HG02884 (cell line): ENCODE data around the gene SNAP23.
A peak's percentile ranks its signal among the peaks of the same experiment; 100 is the strongest.

Experiments
- ATAC-seq: cut with Tn5 transposase; IDR thresholded peaks from one replicate; pipeline ENCODE4 v1.9.1; 2021; ENCODE audit warnings: mild to moderate bottlenecking, moderate library complexity; ENCODE audit not compliant: unreplicated experiment

SNAP23 gene

DNA sequence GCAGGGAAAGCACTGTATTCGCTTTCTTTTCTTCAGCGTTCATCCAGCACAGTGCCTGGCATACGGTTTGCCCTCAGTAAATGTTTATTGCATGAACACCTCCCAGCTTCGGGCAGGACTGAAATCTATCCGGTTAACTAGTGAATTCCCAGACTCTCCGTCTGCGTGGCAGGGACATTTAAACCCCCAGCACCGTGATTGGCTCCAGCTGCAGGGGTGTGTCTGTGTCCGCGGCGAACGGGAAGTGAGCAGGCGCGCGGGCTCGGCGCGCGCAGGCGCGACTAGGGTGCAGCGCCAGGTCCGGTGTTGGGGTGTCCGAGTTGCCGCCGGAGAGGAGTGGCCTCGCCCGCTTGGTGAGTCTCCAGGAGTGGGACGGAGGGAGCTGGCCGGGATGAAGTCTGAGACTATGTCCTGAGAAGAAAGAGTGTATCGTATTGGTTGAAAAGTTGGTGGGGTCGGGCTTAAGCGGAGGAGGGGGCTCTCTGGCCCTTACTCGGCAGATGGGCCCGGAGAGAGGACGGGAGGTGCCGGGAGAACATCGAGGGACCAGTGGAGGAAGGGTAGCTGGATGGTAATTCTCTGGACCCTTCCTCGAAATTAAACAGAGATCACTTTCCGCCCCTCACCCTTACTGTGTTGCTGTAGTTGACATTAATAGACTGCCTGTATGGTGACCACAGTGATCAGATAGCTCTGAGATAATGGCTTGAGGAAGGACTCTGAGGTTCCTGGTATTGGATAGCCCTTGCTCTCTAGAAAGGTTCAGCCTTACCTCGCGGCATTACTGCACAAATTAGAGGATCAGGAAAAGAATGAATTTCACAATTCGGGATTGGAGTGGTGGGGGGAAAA is at the start of gene SNAP23:
TSS of gene SNAP23 (plus strand) at position 274 of the 852 bp plus-strand sequence. CDS start 16,213 bp downstream, outside the sequence.
- ATAC-seq, result peak; percentile 73

DNA sequence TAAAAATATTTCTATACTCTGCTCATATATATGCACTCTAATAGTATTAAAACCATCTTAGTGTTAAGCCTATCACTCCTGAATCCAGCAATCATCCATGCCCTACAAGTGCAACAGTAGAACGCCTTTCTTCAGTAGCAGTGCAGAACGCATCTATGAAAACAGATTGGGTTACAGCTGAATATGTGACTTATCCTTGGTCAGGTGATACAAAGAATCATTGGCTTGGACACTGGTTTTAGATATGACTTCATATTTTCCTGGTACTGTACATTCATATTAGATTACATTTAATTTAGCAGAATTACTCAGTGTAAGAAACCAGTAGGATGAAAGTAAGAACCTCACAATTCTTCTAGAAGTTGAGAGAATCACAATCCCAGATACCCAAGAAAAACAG is 47.8 kb upstream of the SNAP23 start:
- no peak for ATAC-seq

DNA sequence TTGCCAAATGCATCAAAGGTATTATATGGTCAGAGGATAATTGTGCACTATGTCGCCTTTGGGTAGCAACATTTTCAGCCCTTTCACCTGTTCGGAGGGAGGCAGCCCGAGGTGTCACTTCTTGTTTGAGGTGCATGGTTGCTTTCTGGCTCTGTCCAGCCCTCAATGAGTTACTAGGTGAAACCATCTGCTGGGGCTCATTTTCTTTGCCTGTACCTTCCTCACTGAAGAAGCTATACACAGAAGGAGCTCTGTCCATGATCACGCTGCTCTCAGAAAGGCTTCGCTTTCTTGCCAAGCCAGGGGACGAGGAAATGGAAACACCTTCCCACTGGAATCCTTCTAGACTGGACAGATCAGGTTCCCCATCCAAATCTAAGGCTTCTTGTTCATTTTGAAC is 47.2 kb upstream of the SNAP23 start:
- no peak for ATAC-seq

DNA sequence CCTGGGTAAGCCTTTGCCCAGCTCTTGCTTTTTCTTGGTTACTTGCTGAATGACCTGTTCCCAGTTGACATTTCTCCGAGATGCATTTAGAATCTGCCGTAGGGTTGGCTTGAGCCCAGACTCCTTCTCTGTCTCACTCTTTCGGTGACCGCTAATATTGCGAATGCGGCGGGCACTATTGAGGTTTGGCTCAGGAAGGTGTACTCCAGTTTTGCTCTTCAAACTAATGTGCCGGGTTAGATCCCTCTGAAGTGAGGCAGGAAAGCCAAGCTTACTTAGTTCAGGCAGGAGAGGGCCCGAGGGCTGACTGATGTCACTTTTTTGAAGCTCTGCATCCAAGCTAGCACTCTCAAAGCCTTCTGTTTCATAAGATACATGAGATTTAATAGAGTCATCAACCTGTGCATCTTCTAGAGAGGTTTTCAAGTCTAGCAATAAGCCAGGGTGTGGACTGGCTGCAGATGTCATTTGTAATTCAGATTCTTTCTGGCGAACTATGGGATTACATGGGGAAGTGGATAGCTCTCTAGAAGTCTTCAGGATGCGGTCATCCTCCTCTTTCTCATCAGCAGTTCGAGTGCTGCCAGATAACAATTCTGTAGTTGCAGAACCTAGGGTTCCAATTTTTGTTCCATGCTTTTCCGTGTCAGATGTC is 45.5 kb upstream of the SNAP23 start:
- no peak for ATAC-seq

DNA sequence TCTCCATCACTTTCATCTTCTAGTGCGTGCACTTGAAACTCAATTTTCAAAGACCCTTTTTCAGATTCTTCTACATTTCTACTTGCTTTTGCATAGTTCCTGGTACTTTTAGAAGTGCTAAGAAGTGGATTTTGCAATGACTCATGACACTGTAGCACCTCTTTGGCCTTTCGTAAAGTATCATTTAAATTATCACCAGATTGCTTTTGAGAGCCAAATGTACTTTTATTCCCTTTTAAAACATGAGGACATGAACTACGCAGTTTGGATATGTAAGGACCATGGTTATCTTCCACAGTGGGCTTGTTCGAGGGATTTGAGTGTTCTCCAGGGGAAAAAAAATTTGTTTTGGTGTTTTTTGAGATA is 45.0 kb upstream of the SNAP23 start:
- ATAC-seq, result no peak

DNA sequence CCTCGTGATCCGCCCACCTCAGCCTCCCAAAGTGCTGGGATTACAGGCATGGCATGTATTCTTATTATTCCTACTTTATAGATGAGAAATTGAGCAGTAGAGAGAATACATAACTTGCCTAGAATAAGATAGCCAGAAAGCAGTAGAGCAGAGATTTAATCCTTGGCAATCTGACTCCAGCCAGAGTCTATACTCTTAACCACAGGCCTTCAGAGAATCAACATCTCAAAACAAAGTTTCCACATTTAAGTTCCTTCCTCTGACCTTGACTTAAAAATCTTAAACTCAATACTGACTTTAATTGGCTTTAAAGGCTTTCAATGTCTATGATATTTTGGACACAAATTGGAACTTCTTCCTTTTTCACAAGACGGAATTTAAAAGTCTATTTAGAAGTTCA is 41.6 kb upstream of the SNAP23 start:
- ATAC-seq, result no peak

- ATAC-seq, result no peak
These were observed 38.9 kb upstream of the SNAP23 start for GRCh38 chr15:42456531-42456930.

- ATAC-seq, result no peak
These were observed 38.5 kb upstream of the SNAP23 start for GRCh38 chr15:42456971-42457370.

GRCh38 chr15:42457445-42458442 is 37.7 kb upstream of the SNAP23 start:
- ATAC-seq, result no peak

DNA sequence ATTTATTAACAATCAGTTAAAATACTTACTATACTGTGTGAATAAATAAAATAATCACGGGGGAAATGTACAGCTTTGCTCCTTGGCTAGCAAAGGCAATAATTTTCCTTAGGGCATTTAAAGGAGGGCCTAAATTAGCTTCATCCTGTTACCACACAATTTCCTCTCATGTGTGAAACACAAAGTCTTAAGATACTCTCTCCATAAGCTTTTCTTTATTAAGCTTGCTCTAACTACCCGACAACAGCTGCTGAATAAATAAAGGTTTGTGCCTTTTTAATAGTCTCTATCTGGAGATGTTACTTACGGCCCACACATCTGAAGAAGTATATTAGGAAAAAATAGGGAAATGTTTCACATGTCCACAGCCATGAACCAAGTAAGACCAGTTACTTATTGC is 34.2 kb upstream of the SNAP23 start:
- ATAC-seq, result no peak

DNA sequence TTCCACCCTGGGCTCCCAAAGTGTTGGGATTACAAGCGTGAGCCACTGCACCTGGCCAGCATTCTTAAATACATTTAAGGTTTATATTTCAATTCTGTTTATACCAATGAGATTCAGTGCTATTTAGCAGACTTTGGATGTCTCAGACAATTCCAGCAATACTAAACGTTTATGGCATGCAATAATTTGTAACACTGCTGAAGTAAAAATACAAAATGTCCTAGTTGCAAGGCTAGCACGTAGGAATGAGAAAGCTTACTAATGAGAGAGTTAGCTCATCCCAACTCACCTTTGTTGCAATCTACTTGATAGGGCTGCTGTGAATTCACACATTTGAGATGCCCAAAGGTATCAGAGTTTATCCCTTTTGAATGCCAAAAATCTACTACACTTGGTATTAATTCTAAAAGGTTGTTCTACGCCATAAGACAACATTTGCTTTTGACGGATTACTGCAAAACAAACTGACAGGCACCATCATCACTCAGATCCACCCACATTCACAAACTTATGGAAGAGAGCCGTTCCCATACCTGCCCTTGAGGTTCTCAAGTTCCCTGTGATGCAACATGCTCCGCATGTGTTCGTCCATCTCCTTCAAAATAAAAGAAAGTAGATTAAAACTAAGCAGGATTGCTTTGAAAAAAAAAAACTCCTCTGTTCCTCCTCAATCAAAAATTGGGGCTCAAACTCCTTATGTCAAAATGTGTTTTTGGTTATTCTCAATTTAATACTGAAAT is 29.7 kb upstream of the SNAP23 start:
- ATAC-seq, result no peak

DNA sequence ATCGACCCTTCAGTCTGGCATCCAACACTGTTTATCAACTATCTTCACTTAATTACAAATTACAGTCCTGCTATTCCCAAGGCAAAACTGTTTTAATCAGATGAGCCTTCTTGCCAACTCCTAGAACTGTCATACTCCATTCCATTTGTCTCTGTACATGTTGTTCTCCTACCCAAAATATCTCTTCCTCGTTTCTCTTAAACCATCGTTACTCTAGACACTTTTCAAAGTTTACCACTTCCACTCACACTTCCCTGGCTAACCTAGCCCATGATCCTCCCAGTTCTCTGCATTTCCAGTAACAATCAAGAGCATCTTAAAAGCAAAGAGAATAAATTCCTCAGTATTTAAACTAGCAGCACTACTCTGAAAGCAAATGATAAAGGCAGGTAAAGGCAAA is 24.4 kb upstream of the SNAP23 start:
- ATAC-seq, result no peak

DNA sequence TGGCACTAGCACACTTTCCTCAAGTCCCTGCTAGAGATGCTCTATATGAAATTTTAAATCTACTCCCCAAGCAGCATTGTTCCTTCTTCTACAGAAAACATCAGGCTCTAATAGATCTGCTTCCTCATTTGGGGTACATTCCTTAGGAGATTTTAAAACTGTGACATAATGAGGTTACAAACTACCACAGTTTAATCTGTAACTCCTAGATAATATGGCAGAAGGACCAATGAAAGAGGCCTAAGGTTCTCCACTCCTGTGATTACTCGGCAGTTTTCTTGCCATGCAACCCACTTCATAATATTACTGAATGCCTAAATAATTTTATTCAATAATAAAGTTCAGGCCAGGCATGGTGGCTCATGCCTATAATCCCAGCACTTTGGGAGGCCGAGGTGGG is 20.6 kb upstream of the SNAP23 start:
- no peak for ATAC-seq

- no peak for ATAC-seq
These were observed 12.7 kb upstream of the SNAP23 start for GRCh38 chr15:42482701-42483100.

DNA sequence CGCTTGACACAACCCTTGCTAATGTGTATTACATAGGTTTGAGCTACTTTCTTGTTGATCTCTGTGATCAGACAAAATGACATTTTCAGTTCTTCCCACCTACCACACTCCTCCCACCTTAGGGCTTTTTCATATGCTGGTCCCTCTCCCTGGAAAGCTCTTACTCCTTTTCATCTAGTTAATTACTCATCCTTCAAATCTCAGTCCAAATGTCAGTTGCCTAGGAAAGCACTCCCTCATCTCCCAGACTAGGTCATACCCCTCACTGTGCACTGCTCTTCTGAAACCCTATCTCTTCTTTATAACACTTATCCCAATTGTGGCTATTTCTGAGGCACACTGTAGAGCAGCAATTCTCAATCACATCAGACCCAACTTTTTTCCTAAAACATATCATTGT is 11.8 kb upstream of the SNAP23 start:
- ATAC-seq, result no peak

- no peak for ATAC-seq
These were observed 5.2 kb upstream of the SNAP23 start for GRCh38 chr15:42490291-42490670.

DNA sequence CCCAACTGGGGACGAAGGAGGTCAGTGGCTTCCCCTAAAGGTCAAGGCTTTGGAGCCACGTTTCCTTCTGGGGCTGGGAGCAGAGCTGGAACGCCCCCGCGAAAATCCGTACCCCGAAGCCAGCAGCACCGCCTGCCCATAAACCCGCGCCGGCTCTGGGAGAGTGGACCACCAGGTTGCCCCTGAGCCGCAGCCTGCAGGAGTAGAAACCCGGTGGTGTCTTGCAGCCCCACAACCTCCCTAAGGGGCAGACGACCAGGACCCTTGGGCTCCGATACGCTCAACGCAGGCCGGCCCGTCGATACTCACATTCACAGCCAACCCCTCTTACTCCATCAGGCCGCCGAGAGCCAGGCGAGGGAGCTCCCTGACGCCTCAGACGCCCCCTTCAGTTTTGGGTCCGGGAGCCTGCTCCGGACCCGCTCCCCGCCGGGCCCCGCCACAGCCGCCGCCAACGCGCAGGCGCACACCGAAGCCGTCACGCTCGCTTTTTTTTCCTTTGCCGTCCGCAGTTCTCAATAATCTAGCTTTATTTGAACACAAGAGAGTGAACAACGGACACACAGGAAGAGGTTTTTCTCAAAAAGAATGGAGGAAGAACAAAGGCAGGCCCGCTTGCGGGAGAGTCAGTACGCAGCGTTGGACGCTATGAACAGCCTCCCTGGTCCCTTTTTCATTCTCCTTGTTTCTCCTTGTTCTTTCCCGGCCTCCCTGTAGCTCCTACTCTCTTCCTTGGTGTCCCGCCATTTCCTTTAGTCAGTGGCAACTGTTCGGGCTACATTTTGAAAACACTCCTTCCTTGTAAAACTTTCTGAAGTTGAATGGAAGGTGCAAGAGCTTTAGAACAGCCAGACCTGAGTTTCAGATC is 4.5 kb upstream of the SNAP23 start, which contains the start of gene ZNF106:
TSS of gene ZNF106 (minus strand) at position 471 of the 868 bp plus-strand sequence. CDS start 18,852 bp downstream, outside the sequence.
- ATAC-seq, result no peak

GRCh38 chr15:42491539-42492225 is 3.8 kb upstream of the SNAP23 start:
- no peak for ATAC-seq

GRCh38 chr15:42493679-42494078 is 1.8 kb upstream of the SNAP23 start:
- no peak for ATAC-seq
